ENCODE results near the gene LEPROT. TPM values are rescaled to one million over a fixed set of nuclear protein-coding genes. Genes with fewer than 3 reads are reported as not detected.

LEPROT gene
- total and polyA plus RNA-seq, 2 of the 8 experiments (the other 6 are each of a cell fraction or from before 2014, with no cell fraction given) = 25.7 to 27.2 TPM

DNA sequence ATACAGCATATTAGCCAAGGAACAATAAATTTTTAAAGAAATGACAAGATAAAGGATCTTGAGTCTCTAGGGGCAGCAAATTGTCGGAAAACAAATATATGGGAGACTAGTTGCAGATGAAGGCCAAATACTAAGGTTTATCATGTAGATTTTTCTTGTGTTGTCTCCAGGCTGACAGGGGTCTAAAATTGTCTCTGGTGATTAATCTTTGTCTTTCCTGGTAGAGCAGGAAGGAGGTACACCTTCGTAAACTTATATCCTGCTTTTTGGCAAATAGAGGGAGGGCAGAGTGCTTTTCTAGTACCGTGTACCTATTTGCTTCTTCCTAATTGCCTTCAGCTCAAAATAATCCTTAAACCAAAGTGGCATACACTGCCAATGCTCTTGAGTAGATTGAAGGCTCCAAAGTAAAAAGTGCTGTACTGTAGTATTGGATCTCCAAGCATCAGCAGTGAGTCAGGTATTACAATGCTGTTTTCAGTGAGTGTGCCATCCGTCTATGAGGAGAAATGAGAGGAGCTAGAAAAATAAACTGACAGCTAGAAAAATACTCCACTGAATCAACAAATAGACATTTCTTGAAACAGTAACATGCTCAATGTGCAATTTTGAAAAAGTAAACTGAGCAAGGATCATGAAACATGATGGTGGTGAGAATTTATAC is 1.8 kb upstream of the LEPROT start (continued):
- TF ChIP-seq NANOG (IDR thresholded peaks at IDR 0.05; ENCODE audit: insufficient read depth, low read depth, low read length, poor library complexity, severe bottlenecking) (no peak), PHF8 (conservative IDR thresholded peaks at IDR 0.05; ENCODE audit: low read depth, low read length) (no peak), TAF1 (IDR thresholded peaks at IDR 0.05; ENCODE audit: low read depth, low read length) (no peak), SRF (IDR thresholded peaks at IDR 0.05; ENCODE audit: low read depth, low read length) (no peak), GABPA (IDR thresholded peaks at IDR 0.05; ENCODE audit: borderline replicate concordance, insufficient read depth, low read length) (no peak)

All from H1 (cell line).